ENCODE measurements around the gene SNX25.
A peak's percentile ranks its signal among the peaks of the same experiment; 100 is the strongest.
"Not testable (repeated sequence)": the region's sequence is repeated elsewhere in the genome, so short reads cannot be mapped to it uniquely, and the experiment has no call there.

Gene SNX25

DNA sequence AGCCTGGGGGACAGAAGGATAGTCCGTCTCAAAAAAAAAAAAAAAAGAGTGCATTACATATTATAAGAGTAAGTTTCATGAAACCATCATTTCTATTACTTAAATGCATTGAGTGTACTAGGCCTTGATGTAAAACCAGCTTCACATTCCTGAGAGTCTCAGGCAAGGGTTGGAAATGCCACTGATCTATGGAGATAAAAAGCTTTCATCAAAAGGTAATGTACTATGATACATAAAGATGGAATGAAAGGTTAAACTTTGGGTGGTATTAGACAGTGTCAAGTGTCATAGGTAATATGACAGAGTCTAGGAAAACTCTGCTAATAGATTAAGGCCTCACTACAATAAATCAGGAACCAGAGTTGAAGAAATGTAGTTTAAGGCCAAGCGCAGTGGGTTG lies 13.0 kb upstream of the SNX25 start:
- TF ChIP-seq, protein P1, sequence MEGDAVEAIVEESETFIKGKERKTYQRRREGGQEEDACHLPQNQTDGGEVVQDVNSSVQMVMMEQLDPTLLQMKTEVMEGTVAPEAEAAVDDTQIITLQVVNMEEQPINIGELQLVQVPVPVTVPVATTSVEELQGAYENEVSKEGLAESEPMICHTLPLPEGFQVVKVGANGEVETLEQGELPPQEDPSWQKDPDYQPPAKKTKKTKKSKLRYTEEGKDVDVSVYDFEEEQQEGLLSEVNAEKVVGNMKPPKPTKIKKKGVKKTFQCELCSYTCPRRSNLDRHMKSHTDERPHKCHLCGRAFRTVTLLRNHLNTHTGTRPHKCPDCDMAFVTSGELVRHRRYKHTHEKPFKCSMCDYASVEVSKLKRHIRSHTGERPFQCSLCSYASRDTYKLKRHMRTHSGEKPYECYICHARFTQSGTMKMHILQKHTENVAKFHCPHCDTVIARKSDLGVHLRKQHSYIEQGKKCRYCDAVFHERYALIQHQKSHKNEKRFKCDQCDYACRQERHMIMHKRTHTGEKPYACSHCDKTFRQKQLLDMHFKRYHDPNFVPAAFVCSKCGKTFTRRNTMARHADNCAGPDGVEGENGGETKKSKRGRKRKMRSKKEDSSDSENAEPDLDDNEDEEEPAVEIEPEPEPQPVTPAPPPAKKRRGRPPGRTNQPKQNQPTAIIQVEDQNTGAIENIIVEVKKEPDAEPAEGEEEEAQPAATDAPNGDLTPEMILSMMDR (IDR thresholded peaks at IDR 0.05; ENCODE audit: extremely low read depth, insufficient read depth, missing control alignments): no peak
- in situ Hi-C loops (cut with MboI; ENCODE audit: low pct_unique_long_range_greater_than_20kb, low sequenced_read_pairs, unreplicated experiment): no loop called here
- DNase-seq (ENCODE audit: low spot score): no peak

DNA sequence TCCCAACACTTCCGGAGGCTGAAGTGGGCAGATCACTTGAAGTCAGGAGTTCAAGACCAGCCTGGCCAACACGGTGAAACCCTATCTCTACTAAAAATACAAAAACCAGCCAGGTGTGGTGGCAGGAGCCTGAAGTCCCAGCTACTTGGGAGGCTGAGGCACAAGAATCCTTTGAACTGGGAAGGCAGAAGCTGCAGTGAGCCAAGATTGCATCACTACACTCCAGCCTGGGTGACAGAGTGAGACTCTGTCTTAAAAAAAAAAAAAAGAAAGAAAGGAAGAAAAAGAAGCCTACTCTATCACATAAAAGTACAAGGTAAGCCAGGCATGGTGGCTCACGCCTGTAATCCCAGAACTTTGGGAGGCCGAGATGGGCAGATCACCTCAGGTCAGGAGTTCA lies 11.2 kb upstream of the SNX25 start:
- DNase-seq (ENCODE audit: low spot score); in situ Hi-C loops (cut with MboI; ENCODE audit: low pct_unique_long_range_greater_than_20kb, low sequenced_read_pairs, unreplicated experiment): not testable (repeated sequence)

DNA sequence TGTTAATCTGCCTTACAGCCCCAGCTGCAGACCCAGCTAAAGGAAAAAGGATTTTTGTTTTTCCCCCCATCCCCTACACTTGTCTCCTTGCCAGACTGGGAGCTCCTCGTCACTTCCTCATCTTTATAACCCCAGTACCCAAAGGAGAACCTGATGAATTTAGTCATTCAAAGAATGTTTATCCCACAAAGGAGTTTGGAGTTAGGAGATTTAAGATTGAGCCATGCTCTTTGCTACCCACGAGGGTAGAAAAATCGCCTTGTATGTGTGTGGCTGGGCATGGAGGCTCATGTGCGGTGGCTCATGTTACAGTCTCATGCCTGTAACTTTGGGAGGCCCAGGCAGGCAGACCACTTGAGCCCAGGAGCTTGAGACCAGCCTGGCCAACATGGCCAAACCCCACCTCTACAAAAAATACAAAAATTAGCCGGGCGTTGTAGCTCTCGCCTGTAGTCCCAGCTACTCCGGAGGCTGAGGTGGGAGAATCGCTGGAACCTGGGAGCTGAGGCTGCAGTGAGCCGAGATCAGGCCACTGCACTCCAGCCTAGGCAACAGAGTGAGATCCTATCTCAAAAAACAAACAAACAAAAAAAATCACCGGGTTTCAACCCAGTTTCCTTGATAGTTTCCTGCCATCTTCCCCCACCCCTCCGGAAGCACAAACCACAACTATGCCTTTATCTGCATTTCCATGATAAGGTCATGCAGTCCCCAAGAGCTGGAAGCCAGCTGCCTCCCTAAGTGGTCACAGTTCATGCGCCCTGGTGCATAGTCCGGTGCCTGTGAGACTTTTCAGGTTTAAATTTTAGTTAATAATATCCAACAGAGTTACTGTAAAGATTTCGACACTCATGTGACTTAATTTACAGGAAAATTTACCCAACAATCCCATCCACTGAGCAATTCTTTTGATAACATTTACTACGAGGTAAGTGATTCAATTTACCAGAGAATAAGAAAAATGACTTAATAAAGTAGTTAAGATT lies 7.1 kb upstream of the SNX25 start:
- TF ChIP-seq, protein P1 (IDR thresholded peaks at IDR 0.05; ENCODE audit: extremely low read depth, insufficient read depth, missing control alignments): no peak
- in situ Hi-C loops (cut with MboI; ENCODE audit: low pct_unique_long_range_greater_than_20kb, low sequenced_read_pairs, unreplicated experiment): no loop called here
- DNase-seq (ENCODE audit: low spot score): no peak

DNA sequence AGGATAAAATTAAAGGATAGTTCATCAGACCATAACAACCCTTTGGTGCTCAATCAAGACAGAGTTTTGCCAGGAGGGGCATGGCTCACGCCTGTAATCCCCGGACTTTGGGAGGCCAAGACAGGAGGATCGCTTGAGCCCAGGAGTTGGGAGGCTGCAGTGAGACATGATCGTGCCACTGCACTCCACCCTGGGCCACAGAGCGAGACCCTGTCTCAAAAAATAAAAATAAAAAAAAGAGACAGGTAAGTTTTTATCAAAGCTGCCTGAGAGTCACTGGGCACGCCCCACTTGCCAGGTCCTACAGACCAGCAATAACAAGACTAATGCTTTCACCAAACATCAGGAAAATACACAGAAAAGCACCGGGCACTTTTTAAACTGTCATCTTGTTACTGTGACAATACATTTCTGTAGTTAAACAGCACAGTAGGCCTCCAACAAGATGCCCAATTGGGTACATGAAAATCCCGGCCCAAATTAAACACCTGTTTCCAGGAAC lies 6.4 kb upstream of the SNX25 start:
- no peak for DNase-seq (ENCODE audit: low spot score)
- in situ Hi-C loops (cut with MboI; ENCODE audit: low pct_unique_long_range_greater_than_20kb, low sequenced_read_pairs, unreplicated experiment): no loop called here
- TF ChIP-seq, protein P1 (IDR thresholded peaks at IDR 0.05; ENCODE audit: extremely low read depth, insufficient read depth, missing control alignments): no peak

DNA sequence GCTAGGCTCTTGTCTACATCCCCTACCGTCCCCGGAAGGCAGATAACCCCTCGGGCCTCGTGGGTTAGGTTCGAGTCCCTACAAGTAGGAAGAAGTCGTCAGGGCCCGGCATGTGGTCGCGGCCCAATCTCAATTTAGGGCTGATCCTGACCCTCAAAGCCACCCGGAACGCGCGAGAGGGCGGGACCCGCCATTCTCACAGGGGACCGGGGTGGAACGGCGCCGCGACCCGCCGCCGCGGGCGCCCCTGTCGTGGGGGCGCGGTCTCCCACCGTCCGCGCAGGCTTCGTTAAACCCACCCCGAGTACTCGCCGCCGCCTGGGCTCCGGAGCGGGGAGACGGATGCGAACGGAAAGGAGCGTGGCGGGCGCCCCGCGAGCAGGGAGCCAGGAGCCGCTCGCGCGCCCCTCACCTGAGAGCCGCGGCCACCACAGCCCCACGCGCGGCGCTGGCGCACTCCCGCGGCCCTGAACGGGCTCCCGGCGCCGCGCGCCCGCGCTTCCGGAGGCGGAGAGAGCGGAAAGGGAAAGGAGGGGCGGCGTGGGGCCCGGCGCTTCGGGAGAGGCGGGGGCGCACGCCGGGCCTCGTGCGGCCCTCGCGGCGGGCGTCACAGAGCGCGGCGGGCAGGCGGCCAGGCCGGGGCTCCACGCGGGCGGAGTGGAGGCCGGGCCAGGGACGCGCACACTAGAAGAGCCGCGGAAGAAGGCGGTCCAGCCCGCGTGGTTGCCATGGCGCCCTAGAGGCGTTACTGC lies 5.7 kb upstream of the SNX25 start, which contains the start of gene CFAP97:
Gene CFAP97, minus strand, starts transcription at position 515 of the 752 bp plus-strand sequence. CDS start 12,804 bp downstream, outside the sequence.
- in situ Hi-C loops (cut with MboI; ENCODE audit: low pct_unique_long_range_greater_than_20kb, low sequenced_read_pairs, unreplicated experiment): no loop called here
- TF ChIP-seq, protein P1 (IDR thresholded peaks at IDR 0.05; ENCODE audit: extremely low read depth, insufficient read depth, missing control alignments): no peak
- peak; percentile 90 for DNase-seq (ENCODE audit: low spot score)

DNA sequence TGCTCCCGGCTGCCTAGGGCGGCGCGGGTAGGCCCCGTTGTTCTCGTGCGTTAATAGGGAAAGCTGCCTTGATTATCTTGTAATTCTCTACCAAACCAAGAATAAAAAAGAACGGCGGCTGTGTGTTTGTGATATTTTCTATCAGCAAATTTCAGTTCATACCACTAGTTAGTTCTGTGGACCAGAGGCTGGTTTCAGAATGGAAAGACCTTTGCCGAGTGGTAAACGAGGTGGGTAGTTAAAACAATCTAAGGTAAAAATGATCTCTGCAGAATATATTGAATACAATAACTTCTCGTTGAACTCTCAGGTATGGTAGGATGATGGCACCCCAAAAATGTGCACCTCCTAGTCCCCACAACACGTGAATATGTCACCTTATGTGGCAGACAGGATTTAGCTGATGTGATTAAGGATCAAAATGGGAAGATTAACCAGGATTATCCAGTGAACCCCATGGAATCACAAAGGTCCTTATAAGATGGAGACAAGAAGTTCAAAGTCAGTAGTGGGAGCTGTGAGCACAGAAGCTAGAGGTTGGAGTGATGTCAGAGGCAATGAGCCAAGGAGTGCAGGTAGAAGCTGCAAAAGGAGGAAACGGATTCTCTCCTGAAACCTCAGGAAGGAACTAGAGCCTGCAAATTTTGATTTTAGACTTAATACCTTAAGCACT lies 5.0 kb upstream of the SNX25 start:
- TF ChIP-seq, protein P1 (IDR thresholded peaks at IDR 0.05; ENCODE audit: extremely low read depth, insufficient read depth, missing control alignments): no peak
- no peak for DNase-seq (ENCODE audit: low spot score)
- in situ Hi-C loops (cut with MboI; ENCODE audit: low pct_unique_long_range_greater_than_20kb, low sequenced_read_pairs, unreplicated experiment): no loop called here

DNA sequence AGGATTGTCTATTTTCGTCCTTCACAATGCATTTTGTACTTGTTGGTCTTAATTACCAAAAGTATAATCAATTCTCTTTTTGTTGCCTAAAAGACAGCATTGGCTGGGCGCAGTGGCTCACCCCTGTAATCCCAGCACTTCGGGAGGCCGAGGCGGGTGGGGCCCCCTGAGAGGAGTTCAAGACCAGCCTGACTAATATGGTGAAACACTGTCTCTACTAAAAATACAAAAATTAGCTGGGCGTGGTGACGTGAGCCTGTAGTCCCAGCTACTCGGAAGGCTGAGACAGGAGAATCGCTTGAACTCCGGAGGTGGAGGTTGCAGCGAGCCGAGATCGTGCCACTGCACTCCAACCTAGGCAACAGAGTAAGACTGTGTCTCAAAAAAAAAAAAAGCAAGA lies 4.3 kb upstream of the SNX25 start:
- in situ Hi-C loops (cut with MboI; ENCODE audit: low pct_unique_long_range_greater_than_20kb, low sequenced_read_pairs, unreplicated experiment); DNase-seq (ENCODE audit: low spot score): not testable (repeated sequence)
